GM12878 (cell line): ENCODE results near the gene TSPYL6. TPM values are rescaled to one million over a fixed set of nuclear protein-coding genes. Genes with fewer than 3 reads are reported as not detected.

Source experiments
- RAD51 ChIP-seq: fragments of 450-650 bp; IDR thresholded peaks from 2 replicates; pipeline ENCODE4 v1.6.1; 2016; ENCODE audit warnings: moderate library complexity, mild to moderate bottlenecking, inconsistent platforms
- polyA plus RNA-seq, 11 experiments: library from polyadenylated mRNA; depleted of rRNA in 4 of 11; unstranded in 6 of 11; stranded (reverse) in 5 of 11; fragments of >200 nt; fragmentation: Nextera tagmentation in 4 of 11; fragmentation: Illumina TruSeq in 1 of 11; extraction: Ambion mirVana in 4 of 11; extraction: Trizol in 1 of 11; gene quantifications; 1 replicate in 1 of 11; 2 replicates in 10 of 11; pipeline versions ENCODE4 v1.2.1 to v1.2.3, GENCODE V29; 2011 to 2016; ENCODE audit warnings: inconsistent platforms in 2 of 11, missing spikeins in 2 of 11, low read depth in 1 of 11
- total RNA-seq, 4 experiments: library from RNA; depleted of rRNA in 3 of 4; stranded (reverse); fragments of >200 nt in 3 of 4; fragmentation: Illumina TruSeq in 1 of 4; extraction: Trizol in 1 of 4; gene quantifications; 2 replicates each; pipeline versions ENCODE4 v1.2.1 to v1.2.3, GENCODE V29; 2013 to 2021
- TF ChIP-seq, protein P1 (sequence below): IDR thresholded peaks from 2 replicates; pipeline ENCODE4 v1.6.1; 2012; ENCODE audit warnings: low read depth, low read length, improper control_type of control experiment

Gene TSPYL6
- total and polyA plus RNA-seq, 10 of the 15 experiments (the other 5 are each of a cell fraction or from before 2014, with no cell fraction given) = not detected

DNA sequence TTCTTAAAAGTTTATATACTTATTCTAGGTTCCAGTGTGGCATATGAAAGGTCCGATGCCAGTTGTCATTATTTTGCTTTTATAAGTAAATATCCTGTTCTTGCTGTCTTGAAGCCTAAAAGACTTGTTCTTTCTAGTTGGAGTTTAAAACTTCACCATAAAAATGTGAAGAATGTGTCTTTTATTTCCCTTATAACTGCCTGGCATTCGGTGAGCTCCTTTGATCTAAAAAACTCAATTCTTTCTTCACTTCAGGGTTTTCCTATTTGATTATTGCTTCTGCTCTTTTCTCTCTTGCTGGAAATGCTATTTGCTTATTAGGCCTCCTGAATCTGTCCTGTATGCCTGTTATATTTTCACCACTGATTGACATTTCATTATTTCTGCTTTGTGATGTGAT is 51.6 kb downstream of the TSPYL6 start (continued):
- TF ChIP-seq, protein P1, sequence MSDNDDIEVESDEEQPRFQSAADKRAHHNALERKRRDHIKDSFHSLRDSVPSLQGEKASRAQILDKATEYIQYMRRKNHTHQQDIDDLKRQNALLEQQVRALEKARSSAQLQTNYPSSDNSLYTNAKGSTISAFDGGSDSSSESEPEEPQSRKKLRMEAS = no peak
- no peak for TF ChIP-seq RAD51
- TF ChIP-seq, all 136 proteins: peak for 0

Other genes starting within 250 kb of the TSPYL6 start
- gene ACYP2, start 140.6 kb downstream of the TSPYL6 start, total RNA-seq (2014; rRNA removed) = 4.1 and 4.7 TPM in 2 replicates
- 4.2 and 4.5 TPM in 2 replicates for gene ACYP2, start 140.6 kb downstream of the TSPYL6 start, total RNA-seq (2014; rRNA removed; fragmentation: Illumina TruSeq; extraction: Trizol)
- 6.2 and 9.0 TPM in 2 replicates for gene ACYP2, start 140.6 kb downstream of the TSPYL6 start, total RNA-seq (2021)
- 4.8 and 7.3 TPM in 2 replicates for gene ACYP2, start 140.6 kb downstream of the TSPYL6 start, polyA plus RNA-seq (2011; rRNA removed)
- 5.5 and 5.9 TPM in 2 replicates for gene ACYP2, start 140.6 kb downstream of the TSPYL6 start, polyA plus RNA-seq (2014; fragmentation: Illumina TruSeq; extraction: Trizol)
- 10 to 100 TPM; 11.3 to 11.7 TPM for gene ACYP2, start 140.6 kb downstream of the TSPYL6 start, polyA plus RNA-seq (2014; fragmentation: Nextera tagmentation; extraction: Ambion mirVana)
- gene ACYP2, start 140.6 kb downstream of the TSPYL6 start, polyA plus RNA-seq (2014; rRNA removed) = 9.0 and 9.1 TPM in 2 replicates
- gene ACYP2, start 140.6 kb downstream of the TSPYL6 start, polyA plus RNA-seq (2016; fragmentation: Nextera tagmentation; extraction: Ambion mirVana) = 10 to 100 TPM; 15.1 to 16.3 TPM
- 98.3 and 104 TPM in 2 replicates for gene SPTBN1, start 200.1 kb upstream of the TSPYL6 start, total RNA-seq (2014; rRNA removed)
- 84.1 and 86.7 TPM in 2 replicates for gene SPTBN1, start 200.1 kb upstream of the TSPYL6 start, total RNA-seq (2014; rRNA removed; fragmentation: Illumina TruSeq; extraction: Trizol)
- gene SPTBN1, start 200.1 kb upstream of the TSPYL6 start, total RNA-seq (2021) = 146 and 154 TPM in 2 replicates
- gene SPTBN1, start 200.1 kb upstream of the TSPYL6 start, polyA plus RNA-seq (2011; rRNA removed) = 49.0 and 62.0 TPM in 2 replicates
- gene SPTBN1, start 200.1 kb upstream of the TSPYL6 start, polyA plus RNA-seq (2014; fragmentation: Illumina TruSeq; extraction: Trizol) = 75.1 and 78.3 TPM in 2 replicates
- 10 to 100 TPM; 20.6 to 38.0 TPM for gene SPTBN1, start 200.1 kb upstream of the TSPYL6 start, polyA plus RNA-seq (2014; fragmentation: Nextera tagmentation; extraction: Ambion mirVana)
- 58.1 and 58.6 TPM in 2 replicates for gene SPTBN1, start 200.1 kb upstream of the TSPYL6 start, polyA plus RNA-seq (2014; rRNA removed)
- 10 to 100 TPM; 78.3 to 79.6 TPM for gene SPTBN1, start 200.1 kb upstream of the TSPYL6 start, polyA plus RNA-seq (2016; fragmentation: Nextera tagmentation; extraction: Ambion mirVana)